DMS114 treated with DMSO at 0.1 percent for 48 hours (cell line): Measurements from ENCODE around the gene IQCF6.
"Not testable (repeated sequence)": the region's sequence is repeated elsewhere in the genome, so short reads cannot be mapped to it uniquely, and the experiment has no call there.

Experiments used
- DNase-seq: peaks from one replicate; lab custom pipeline; 2025; ENCODE audit not compliant: unreplicated experiment; lab: John Stamatoyannopoulos, UW

Gene IQCF6

GRCh38 chr3:51779137-51779536 is at the start of gene IQCF6:
TSS of gene IQCF6 (minus strand) at chr3:51779237. CDS start at chr3:51779224, 13 bp downstream.
- DNase-seq, result no peak

GRCh38 chr3:51828297-51828696 is 49.3 kb upstream of the IQCF6 start:
- no peak for DNase-seq

GRCh38 chr3:51819709-51820406 is 40.8 kb upstream of the IQCF6 start:
- no peak for DNase-seq

DNA sequence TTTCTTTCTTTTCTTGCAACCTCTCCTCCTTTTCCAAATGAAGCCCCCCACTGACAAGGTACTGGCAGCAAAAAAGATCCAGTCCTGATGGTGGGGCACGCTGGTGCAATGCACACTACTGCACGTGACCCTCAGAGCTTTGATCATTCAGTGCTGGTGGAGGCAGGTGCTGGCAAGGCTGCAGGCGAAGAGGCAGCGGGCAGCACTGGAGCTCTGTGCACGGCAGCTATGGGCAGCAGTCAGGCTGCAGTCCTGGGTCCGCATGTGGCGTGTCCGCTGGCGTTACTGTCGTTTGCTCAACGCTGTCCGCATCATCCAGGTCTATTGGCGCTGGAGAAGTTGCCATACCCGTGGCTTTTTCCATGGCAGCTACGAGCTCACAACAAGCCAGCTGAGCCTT is 40.1 kb upstream of the IQCF6 start:
- no peak for DNase-seq

GRCh38 chr3:51817375-51817774 is 38.3 kb upstream of the IQCF6 start:
- no peak for DNase-seq

GRCh38 chr3:51816723-51817122 is 37.7 kb upstream of the IQCF6 start:
- DNase-seq, result no peak

DNA sequence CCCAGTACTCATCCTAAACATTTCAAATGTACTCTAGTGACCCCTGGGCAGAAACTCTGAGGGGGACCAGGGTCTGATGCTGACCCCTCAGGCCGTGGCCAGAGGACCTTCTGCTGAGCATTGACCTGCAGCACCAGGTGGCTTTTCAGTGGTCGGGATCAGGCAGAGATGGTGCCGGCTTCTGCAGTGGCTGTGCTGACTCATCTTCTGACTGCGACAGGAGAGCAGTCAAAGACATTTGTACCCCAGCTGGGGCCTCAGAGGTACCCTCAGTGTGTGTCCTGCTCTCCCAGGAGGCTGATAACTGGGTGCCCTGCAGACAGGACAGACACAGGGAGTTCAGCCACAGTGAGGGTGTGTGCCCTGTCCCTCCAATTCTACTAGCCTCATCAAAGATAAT is 36.6 kb upstream of the IQCF6 start:
- no peak for DNase-seq

- DNase-seq, result no peak
These were observed 35.0 kb upstream of the IQCF6 start for GRCh38 chr3:51814034-51814433.

DNA sequence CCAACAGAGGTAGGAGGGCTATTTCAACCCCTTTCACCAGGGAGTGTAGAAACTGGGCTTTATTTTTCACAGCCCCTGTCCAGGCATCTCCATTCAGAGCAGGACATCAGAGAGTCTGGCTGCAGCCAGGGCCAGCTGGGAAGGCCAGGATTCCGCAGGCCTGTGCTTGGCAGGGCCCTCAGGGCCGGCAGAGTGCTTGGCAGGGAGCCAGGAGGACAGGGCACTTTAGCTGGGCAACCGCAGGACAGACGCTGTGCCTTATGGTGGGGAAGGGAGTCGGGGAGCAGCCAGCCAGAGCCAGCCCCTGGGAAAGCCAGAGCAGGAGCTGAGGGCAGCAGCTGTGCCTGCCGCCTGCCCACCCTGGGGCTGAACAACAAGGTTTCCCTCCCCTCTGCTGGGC is 34.5 kb upstream of the IQCF6 start:
- DNase-seq, result no peak

DNA sequence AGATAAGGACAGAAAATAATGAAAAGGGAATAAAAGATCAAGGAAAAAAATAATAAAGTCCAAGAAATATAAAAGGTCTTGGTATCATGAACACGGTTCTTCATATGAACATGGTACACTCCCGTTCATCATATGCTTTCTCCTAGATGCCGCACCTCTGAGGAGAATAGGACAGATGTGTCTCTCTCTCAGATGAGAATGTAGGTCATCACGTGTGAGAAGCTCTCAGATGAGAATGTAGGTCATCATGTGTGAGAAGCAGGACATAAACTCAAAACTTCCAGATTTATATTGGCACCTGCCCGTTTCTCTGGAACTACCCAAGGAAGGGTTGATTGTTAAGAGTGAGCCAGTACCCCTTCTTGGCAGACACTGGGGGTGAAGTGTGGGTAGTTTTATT is 29.9 kb upstream of the IQCF6 start:
- no peak for DNase-seq

- DNase-seq, result no peak
These were observed 23.2 kb upstream of the IQCF6 start for GRCh38 chr3:51802106-51802703.

GRCh38 chr3:51800750-51801125 is 21.7 kb upstream of the IQCF6 start:
- no peak for DNase-seq

GRCh38 chr3:51799879-51800749 is 21.1 kb upstream of the IQCF6 start:
- peak; percentile 65 for DNase-seq

GRCh38 chr3:51798411-51798963 is 19.4 kb upstream of the IQCF6 start:
- DNase-seq, result no peak

- DNase-seq, result no peak
These were observed 17.8 kb upstream of the IQCF6 start for GRCh38 chr3:51796854-51797253.

- no peak for DNase-seq
These were observed 15.2 kb upstream of the IQCF6 start for GRCh38 chr3:51794206-51794605.

DNA sequence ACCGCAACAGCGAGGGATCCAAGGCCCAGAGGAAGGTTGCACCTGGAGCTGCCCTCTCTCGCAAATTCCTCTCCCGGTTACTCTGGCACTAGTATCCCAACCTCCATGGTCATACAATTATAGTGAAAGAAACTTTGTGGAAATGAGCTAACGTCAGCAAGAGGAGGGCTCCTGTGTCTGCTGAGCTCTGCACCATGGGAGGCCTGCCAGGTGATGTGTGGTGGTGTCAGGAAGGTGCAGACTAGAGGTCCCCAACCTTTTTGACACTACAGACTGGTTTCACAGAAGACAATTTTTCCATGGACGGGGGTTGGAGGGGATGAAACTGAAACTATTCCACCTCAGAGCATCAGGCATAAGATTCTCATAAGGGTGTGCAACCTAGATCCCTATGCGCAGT is 13.2 kb upstream of the IQCF6 start:
- DNase-seq, result no peak

GRCh38 chr3:51789437-51789836 is 10.4 kb upstream of the IQCF6 start:
- DNase-seq, result no peak

GRCh38 chr3:51787576-51787975 is 8.5 kb upstream of the IQCF6 start:
- not testable (repeated sequence) for DNase-seq

GRCh38 chr3:51786267-51786666 is 7.2 kb upstream of the IQCF6 start:
- DNase-seq, result no peak

DNA sequence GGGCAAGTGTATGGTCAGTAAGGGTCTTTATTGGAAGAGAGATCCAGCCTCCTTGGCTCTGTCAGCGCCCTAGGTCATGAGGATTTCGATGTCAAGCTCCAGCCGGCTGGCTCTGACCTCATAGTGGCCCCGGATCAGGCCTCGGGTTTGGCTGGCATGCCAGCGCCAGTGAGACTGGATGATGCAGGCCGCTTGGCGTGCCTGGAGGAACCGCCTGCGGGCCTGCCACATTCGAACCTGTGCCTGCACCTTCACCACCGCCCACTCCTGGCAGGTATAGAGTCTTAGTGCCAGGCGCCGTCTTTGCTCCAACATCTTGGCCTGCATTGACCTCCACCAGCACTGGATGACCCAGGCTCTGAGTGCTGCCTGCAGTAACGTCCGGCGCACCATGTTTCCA is 483 bp downstream of the IQCF6 start:
- DNase-seq, result no peak

DNA sequence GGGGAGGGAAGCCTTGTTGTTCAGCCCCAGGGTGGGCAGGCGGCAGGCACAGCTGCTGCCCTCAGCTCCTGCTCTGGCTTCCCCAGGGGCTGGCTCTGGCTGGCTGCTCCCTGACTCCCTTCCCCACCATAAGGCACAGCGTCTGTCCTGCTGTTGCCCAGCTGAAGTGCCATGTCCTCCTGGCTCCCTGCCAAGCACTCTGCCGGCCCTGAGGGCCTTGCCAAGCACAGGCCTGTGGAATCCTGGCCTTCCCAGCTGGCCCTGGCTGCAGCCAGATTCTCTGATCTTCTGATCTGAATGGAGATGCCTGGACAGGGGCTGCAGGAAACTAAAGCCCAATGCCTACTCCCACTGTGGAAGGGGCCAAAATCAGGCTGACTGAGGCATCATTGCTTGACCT is 1.1 kb downstream of the IQCF6 start:
- DNase-seq, result no peak
